Body of pancreas (tissue), 4 donors: ENCODE measurements around the gene SLC25A4.

Source experiments
- POLR2A ChIP-seq, 3 donors: fragments of 450-650 bp; IDR thresholded peaks; one replicate each; pipeline ENCODE4 v1.6.1; 2016; ENCODE audit warnings: antibody characterized with exemption in 3 of 3, mild to moderate bottlenecking in 2 of 3
- TF ChIP-seq, protein P1 (sequence below), 7 experiments: fragments of 450-650 bp in 4 of 7; fragments of 200-600 bp in 3 of 7; sonication (generic) in 3 of 7; IDR thresholded peaks; one replicate each; pipeline ENCODE4 v1.5.1; 2016 to 2019; ENCODE audit warnings: antibody characterized with exemption in 7 of 7

DNA sequence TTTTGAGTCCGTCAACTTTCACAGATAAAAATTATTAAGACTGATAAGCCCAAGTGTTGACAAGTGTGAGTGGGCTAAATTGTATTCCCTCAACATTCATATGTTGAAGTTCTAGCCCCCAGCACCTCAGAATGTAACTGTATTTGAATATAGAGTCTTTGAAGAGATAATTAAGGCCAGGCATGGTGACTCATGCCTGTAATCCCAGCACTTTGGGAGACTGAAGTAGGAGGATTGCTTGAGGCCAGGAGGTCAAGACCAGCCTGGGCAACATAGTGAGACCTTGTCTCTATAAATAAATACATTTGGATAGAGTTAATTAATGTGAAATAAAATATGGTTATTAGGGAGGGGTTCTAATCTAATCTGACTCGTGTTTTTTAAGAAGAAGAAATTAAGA is 29.7 kb upstream of the SLC25A4 start:
- TF ChIP-seq, protein P1, sequence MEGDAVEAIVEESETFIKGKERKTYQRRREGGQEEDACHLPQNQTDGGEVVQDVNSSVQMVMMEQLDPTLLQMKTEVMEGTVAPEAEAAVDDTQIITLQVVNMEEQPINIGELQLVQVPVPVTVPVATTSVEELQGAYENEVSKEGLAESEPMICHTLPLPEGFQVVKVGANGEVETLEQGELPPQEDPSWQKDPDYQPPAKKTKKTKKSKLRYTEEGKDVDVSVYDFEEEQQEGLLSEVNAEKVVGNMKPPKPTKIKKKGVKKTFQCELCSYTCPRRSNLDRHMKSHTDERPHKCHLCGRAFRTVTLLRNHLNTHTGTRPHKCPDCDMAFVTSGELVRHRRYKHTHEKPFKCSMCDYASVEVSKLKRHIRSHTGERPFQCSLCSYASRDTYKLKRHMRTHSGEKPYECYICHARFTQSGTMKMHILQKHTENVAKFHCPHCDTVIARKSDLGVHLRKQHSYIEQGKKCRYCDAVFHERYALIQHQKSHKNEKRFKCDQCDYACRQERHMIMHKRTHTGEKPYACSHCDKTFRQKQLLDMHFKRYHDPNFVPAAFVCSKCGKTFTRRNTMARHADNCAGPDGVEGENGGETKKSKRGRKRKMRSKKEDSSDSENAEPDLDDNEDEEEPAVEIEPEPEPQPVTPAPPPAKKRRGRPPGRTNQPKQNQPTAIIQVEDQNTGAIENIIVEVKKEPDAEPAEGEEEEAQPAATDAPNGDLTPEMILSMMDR (IDR thresholded peaks at IDR 0.05) = no peak
- TF ChIP-seq POLR2A (IDR thresholded peaks at IDR 0.05) = no peak
